ENCODE measurements around the gene SEC14L5. TPM values are rescaled to one million over a fixed set of nuclear protein-coding genes. Genes with fewer than 3 reads are reported as not detected.

The SEC14L5 gene
- total RNA-seq, 1 experiment from 2014 or later, result 2.3 TPM

DNA sequence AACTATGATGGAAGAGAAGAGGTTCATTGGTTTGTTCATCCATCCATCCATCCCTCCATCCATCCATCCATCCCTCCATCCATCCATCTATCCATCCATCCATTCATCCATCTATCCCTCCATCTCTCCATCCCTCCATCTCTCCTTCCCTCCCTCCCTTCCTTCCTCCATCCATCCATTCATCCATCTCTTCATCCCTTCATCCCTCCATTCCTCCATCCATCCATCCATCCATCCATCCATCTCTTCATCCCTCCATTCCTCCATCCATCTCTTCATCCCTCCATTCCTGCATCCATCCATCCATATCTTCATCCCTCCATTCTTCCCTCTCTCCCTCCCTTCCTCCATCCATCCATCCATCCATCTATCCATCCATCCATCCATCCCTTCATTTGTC, 11.2 kb upstream of the SEC14L5 start:
- Mint-ChIP-seq H3K27ac (no peak overlapping the region), H3K27me3 (ENCODE audit: low read depth) (no peaks in the 10 kb centered on the region), H3K9me3 (no peaks in the 10 kb centered on the region), H3K36me3 (no peaks in the 10 kb centered on the region), H3K4me1 (peaks cover 44% of the 10 kb centered on the region), H3K4me3 (no peak overlapping the region)
- TF ChIP-seq TEAD1 (CRISPR knock-in tag; IDR thresholded peaks at IDR 0.05) (no peak), FOXJ3 (CRISPR knock-in tag; IDR thresholded peaks at IDR 0.05; ENCODE audit: borderline replicate concordance) (no peak), FOXP1 (CRISPR knock-in tag; IDR thresholded peaks at IDR 0.05; ENCODE audit: borderline replicate concordance) (no peak), GABPB1 (CRISPR knock-in tag; IDR thresholded peaks at IDR 0.05) (no peak), RELA (CRISPR knock-in tag; IDR thresholded peaks at IDR 0.05; ENCODE audit: borderline replicate concordance) (no peak), ETV6 (CRISPR knock-in tag; IDR thresholded peaks at IDR 0.05) (no peak), TCF7 (CRISPR knock-in tag; IDR thresholded peaks at IDR 0.05; ENCODE audit: low read depth) (no peak), SMAD3 (CRISPR knock-in tag; IDR thresholded peaks at IDR 0.05; ENCODE audit: borderline replicate concordance) (no peak)
- TF ChIP-seq, protein P1, sequence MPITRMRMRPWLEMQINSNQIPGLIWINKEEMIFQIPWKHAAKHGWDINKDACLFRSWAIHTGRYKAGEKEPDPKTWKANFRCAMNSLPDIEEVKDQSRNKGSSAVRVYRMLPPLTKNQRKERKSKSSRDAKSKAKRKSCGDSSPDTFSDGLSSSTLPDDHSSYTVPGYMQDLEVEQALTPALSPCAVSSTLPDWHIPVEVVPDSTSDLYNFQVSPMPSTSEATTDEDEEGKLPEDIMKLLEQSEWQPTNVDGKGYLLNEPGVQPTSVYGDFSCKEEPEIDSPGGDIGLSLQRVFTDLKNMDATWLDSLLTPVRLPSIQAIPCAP (CRISPR knock-in tag; IDR thresholded peaks at IDR 0.05), result no peak
- TF ChIP-seq, protein P2, sequence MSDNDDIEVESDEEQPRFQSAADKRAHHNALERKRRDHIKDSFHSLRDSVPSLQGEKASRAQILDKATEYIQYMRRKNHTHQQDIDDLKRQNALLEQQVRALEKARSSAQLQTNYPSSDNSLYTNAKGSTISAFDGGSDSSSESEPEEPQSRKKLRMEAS (CRISPR knock-in tag; IDR thresholded peaks at IDR 0.05), result no peak
- TF ChIP-seq, protein P3, sequence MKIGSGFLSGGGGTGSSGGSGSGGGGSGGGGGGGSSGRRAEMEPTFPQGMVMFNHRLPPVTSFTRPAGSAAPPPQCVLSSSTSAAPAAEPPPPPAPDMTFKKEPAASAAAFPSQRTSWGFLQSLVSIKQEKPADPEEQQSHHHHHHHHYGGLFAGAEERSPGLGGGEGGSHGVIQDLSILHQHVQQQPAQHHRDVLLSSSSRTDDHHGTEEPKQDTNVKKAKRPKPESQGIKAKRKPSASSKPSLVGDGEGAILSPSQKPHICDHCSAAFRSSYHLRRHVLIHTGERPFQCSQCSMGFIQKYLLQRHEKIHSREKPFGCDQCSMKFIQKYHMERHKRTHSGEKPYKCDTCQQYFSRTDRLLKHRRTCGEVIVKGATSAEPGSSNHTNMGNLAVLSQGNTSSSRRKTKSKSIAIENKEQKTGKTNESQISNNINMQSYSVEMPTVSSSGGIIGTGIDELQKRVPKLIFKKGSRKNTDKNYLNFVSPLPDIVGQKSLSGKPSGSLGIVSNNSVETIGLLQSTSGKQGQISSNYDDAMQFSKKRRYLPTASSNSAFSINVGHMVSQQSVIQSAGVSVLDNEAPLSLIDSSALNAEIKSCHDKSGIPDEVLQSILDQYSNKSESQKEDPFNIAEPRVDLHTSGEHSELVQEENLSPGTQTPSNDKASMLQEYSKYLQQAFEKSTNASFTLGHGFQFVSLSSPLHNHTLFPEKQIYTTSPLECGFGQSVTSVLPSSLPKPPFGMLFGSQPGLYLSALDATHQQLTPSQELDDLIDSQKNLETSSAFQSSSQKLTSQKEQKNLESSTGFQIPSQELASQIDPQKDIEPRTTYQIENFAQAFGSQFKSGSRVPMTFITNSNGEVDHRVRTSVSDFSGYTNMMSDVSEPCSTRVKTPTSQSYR (CRISPR knock-in tag; IDR thresholded peaks at IDR 0.05), result no peak
- TF ChIP-seq, protein P4, sequence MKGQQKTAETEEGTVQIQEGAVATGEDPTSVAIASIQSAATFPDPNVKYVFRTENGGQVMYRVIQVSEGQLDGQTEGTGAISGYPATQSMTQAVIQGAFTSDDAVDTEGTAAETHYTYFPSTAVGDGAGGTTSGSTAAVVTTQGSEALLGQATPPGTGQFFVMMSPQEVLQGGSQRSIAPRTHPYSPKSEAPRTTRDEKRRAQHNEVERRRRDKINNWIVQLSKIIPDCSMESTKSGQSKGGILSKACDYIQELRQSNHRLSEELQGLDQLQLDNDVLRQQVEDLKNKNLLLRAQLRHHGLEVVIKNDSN (CRISPR knock-in tag; IDR thresholded peaks at IDR 0.05), result no peak
- TF ChIP-seq, protein P5, sequence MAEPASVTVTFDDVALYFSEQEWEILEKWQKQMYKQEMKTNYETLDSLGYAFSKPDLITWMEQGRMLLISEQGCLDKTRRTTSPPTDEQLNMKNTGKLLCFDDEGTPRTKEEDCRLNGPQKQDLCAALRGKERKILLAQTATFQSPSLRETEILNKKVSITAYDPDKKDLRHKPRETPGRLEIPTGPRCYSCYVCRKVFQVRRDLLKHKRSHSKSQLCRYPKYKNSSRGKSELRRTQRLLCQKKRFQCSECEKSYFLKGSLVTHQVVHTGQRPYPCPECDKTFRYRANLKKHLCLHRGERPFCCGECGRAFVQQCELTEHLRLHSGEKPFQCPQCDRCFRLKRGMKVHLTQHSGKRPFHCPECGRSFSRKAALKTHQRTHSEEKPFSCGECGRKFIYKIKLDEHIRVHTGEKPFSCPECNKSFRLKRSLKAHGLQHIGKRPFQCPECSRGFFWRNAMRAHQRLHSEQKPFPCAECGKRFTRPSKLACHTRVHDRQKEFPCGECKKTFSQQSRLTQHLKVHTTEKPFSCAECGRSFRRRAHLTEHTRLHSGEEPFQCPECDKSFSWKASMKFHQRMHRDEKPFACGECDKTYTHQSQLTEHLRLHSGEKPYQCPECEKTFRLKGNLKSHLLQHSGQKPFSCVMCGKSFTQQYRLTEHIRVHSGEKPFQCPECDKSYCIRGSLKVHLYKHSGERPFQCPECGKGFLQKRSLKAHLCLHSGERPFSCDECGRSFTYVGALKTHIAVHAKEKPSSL (CRISPR knock-in tag; conservative IDR thresholded peaks at IDR 0.05), result no peak
- TF ChIP-seq, protein P6, sequence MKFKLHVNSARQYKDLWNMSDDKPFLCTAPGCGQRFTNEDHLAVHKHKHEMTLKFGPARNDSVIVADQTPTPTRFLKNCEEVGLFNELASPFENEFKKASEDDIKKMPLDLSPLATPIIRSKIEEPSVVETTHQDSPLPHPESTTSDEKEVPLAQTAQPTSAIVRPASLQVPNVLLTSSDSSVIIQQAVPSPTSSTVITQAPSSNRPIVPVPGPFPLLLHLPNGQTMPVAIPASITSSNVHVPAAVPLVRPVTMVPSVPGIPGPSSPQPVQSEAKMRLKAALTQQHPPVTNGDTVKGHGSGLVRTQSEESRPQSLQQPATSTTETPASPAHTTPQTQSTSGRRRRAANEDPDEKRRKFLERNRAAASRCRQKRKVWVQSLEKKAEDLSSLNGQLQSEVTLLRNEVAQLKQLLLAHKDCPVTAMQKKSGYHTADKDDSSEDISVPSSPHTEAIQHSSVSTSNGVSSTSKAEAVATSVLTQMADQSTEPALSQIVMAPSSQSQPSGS (CRISPR knock-in tag; IDR thresholded peaks at IDR 0.05; ENCODE audit: borderline replicate concordance, low read depth), result no peak
- TF ChIP-seq, protein P7, sequence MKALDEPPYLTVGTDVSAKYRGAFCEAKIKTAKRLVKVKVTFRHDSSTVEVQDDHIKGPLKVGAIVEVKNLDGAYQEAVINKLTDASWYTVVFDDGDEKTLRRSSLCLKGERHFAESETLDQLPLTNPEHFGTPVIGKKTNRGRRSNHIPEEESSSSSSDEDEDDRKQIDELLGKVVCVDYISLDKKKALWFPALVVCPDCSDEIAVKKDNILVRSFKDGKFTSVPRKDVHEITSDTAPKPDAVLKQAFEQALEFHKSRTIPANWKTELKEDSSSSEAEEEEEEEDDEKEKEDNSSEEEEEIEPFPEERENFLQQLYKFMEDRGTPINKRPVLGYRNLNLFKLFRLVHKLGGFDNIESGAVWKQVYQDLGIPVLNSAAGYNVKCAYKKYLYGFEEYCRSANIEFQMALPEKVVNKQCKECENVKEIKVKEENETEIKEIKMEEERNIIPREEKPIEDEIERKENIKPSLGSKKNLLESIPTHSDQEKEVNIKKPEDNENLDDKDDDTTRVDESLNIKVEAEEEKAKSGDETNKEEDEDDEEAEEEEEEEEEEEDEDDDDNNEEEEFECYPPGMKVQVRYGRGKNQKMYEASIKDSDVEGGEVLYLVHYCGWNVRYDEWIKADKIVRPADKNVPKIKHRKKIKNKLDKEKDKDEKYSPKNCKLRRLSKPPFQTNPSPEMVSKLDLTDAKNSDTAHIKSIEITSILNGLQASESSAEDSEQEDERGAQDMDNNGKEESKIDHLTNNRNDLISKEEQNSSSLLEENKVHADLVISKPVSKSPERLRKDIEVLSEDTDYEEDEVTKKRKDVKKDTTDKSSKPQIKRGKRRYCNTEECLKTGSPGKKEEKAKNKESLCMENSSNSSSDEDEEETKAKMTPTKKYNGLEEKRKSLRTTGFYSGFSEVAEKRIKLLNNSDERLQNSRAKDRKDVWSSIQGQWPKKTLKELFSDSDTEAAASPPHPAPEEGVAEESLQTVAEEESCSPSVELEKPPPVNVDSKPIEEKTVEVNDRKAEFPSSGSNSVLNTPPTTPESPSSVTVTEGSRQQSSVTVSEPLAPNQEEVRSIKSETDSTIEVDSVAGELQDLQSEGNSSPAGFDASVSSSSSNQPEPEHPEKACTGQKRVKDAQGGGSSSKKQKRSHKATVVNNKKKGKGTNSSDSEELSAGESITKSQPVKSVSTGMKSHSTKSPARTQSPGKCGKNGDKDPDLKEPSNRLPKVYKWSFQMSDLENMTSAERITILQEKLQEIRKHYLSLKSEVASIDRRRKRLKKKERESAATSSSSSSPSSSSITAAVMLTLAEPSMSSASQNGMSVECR (CRISPR knock-in tag; IDR thresholded peaks at IDR 0.05; ENCODE audit: borderline replicate concordance), result no peak
- ChIA-PET CTCF (interaction anchor here (2.4 kb wide), 1 partner anchor 11 kb away, joined by 22 read pairs; the partner anchor contains the start of gene PPL), POLR2A (no interaction called here)
- DNase-seq (ENCODE audit: low spot score) (no peak), ATAC-seq (no peak)
